Esophagus squamous epithelium (tissue), 5 donors: ENCODE data around the gene VASH2. TPM values are rescaled to one million over a fixed set of nuclear protein-coding genes. Genes with fewer than 3 reads are reported as not detected.
A peak's percentile ranks its signal among the peaks of the same experiment; 100 is the strongest.

Source experiments
- DNase-seq: peaks from one replicate; lab custom pipeline; 2025; lab: John Stamatoyannopoulos, UW
- H3K27ac ChIP-seq, 4 donors: fragments of 200-600 bp; sonication (generic); one replicate each; pipeline ENCODE4 v1.5.1; 2016 to 2019; ENCODE audit warnings: mild to moderate bottlenecking in 1 of 4
- H3K27me3 ChIP-seq, 4 donors: fragments of 200-600 bp; sonication (generic); 1 replicate in 3 of 4; 2 replicates in 1 of 4; pipeline versions ENCODE4 v1.5.1 to v1.6.0; 2017 to 2021; ENCODE audit warnings: antibody characterized with exemption in 1 of 4
- H3K36me3 ChIP-seq, 3 donors: fragments of 200-600 bp; sonication (generic); one replicate each; pipeline ENCODE4 v1.5.1; 2016 to 2019
- H3K4me1 ChIP-seq, 3 donors: fragments of 200-600 bp; sonication (generic); one replicate each; pipeline ENCODE4 v1.5.1; 2017 to 2019
- H3K4me3 ChIP-seq, 4 donors: fragments of 200-600 bp; sonication (generic); 1 replicate in 3 of 4; 2 replicates in 1 of 4; pipeline ENCODE4 v1.5.1; 2016 to 2019; ENCODE audit warnings: mild to moderate bottlenecking in 2 of 4, moderate library complexity in 1 of 4
- H3K9me3 ChIP-seq, 3 donors: fragments of 200-600 bp; sonication (generic); one replicate each; pipeline ENCODE4 v1.5.1; 2016 to 2019
- CTCF ChIP-seq, 6 experiments: fragments of 450-650 bp in 4 of 6; fragments of 200-600 bp in 2 of 6; sonication (generic) in 2 of 6; IDR thresholded peaks; one replicate each; pipeline ENCODE4 v1.5.1; 2016 to 2019; ENCODE audit warnings: antibody characterized with exemption in 6 of 6, mild to moderate bottlenecking in 4 of 6, moderate library complexity in 4 of 6
- POLR2A ChIP-seq, 4 donors: fragments of 450-650 bp; IDR thresholded peaks; one replicate each; pipeline ENCODE4 v1.6.1; 2017; ENCODE audit warnings: antibody characterized with exemption in 4 of 4, mild to moderate bottlenecking in 4 of 4, moderate library complexity in 3 of 4
- WGBS, 2 donors: methylation state at CpG; one replicate each; pipeline ENCODE4 v1.1.5; 2018; 5-methylcytosine and 5-hydroxymethylcytosine counted together
- intact Hi-C: fragments of 100-400 bp; cut with DNase I; formaldehyde crosslinking; loops from one replicate; pipeline ENCODE4 v1.15.0; 2022
- total RNA-seq, 4 donors: library from RNA; depleted of rRNA; stranded (reverse); fragments of >200 nt; gene quantifications; one replicate each; pipeline ENCODE4 v1.1.0, GENCODE V29; 2016
- donor health status: DM: yes; HTN: yes; CAD: no.

VASH2 gene
- total RNA-seq, 4 donors from 2014 or later = 0.27 to 3.4 (median 2.4) TPM

DNA sequence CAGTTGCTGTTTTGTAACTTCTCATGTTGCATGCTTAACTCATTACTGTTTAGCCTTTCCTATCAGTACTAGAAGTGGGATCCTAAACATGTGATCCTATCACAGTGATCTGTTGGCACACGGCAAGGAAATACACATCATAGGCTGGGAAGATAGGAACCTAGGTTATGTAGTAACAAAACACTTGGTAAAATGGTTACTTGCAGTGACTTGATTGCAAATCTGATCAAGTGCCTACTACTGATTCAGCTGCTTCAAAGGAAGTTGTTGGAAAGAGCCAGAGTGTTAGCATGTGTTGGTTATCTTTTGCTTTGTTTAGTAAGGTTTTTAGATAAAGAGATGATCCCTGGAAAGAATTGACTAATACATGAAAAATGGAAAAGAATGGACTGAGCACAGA is 8.9 kb upstream of the VASH2 start:
- TF ChIP-seq CTCF (IDR thresholded peaks at IDR 0.05) (no peak), POLR2A (IDR thresholded peaks at IDR 0.05) (no peak)
- intact Hi-C loops = no loop called here
- no peaks in the 10 kb centered on the region for H3K4me1 ChIP-seq
- no peak overlapping the region for H3K4me3 ChIP-seq
- H3K36me3 ChIP-seq = no peaks in the 10 kb centered on the region
- H3K27me3 ChIP-seq = no peaks in the 10 kb centered on the region
- no peaks in the 10 kb centered on the region for H3K9me3 ChIP-seq
- H3K27ac ChIP-seq = no peak overlapping the region
- 67 to 83% methylated on average over 1 of the region's 1 CpG for WGBS, 2 donors
- no peak for DNase-seq

DNA sequence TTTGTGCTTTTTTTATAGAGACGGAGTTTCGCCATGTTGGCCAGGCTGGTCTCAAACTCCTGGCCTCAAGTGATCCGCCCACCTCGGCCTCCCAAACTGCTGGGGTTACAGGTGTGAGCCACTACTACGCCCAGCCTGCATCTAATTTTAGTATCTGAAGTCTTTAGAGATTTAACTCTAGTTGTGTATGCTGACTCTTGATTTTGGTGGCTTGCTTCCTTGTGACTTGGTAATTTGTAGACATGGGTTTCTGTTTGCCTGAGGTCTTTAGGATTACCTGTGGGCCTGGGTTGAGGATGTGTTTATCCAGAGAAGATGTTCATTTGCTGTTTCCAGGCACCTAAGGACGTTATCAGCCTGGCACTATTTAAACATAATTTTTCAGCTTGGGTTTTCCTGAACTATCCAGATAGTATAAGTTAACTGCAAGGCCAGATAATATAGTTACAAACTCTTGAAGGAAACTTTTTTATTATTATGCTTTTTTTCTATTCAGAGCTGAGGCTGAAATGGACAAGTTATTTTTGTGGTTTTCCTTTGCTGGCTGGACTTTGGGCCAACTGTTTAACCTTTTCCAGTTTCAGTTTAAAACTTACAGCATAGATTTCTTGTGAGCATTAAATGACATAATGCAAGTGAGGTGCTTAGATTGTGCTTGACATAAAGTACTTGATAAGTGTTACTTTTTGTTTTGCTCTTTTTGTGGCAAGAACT is 7.5 kb upstream of the VASH2 start:
- H3K27me3 ChIP-seq = no peaks in the 10 kb centered on the region
- no peaks in the 10 kb centered on the region for H3K4me1 ChIP-seq
- intact Hi-C loops = no loop called here
- no peaks in the 10 kb centered on the region for H3K36me3 ChIP-seq
- H3K4me3 ChIP-seq = no peak overlapping the region
- no peak overlapping the region for H3K27ac ChIP-seq
- no peaks in the 10 kb centered on the region for H3K9me3 ChIP-seq
- 81 to 85% methylated on average over 6 of the region's 6 CpGs for WGBS, 2 donors
- TF ChIP-seq CTCF (IDR thresholded peaks at IDR 0.05) (no peak), POLR2A (IDR thresholded peaks at IDR 0.05) (no peak)
- no peak for DNase-seq

DNA sequence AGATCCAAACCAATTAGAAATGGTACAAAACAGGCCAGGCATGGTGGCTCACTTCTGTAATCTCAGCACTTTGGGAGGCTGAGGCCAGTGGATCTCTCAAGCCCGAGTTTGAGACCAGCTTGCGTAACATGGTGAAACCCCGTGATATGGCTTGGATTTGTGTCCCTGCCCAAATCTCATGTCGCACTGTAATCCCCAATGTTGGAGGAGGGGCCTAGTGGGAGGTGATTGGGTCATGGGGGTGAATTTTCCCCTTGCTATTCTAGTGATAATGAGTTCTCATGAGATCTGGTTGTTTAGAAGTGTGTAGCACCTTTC is 7.0 kb upstream of the VASH2 start:
- no peaks in the 10 kb centered on the region for H3K4me1 ChIP-seq
- H3K36me3 ChIP-seq = no peaks in the 10 kb centered on the region
- DNase-seq = no peak
- TF ChIP-seq POLR2A (IDR thresholded peaks at IDR 0.05) (no peak), CTCF (IDR thresholded peaks at IDR 0.05) (no peak)
- H3K4me3 ChIP-seq = no peak overlapping the region
- 84 to 92% methylated on average over 2 to 4 of the region's 4 CpGs for WGBS, 2 donors
- H3K9me3 ChIP-seq = no peaks in the 10 kb centered on the region
- H3K27ac ChIP-seq = no peak overlapping the region
- intact Hi-C loops = no loop called here
- H3K27me3 ChIP-seq = no peaks in the 10 kb centered on the region

DNA sequence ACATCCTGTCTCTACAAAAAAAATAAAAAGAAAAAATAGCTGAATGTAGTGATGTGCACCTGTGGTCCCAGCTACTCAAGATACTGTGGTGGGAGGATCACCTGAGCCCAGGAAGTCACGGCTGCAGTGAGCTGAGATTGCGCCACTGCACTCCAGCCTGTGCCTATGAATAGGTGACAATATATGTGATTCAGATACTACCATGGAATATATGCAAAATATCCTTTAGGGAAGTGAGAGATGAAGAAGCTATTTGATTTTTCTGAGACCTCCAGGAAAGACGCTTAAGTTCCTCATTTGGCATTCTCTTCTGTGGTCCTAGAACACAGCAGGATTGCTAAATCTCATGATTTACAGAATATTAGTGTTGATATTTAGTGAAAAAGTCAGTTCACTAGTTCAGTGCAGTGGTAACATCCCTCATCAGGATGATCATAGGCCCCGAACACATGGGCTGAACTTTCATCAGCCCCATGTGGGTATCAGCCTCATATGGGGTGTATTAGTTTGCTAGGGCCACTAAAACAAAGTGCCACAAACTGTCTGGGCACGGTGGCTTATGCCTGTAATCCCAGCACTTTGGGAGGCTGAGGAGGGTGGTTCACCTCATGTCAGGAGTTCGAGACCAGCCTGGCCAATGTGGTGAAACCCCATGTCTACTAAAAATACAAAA is 6.0 kb upstream of the VASH2 start:
- DNase-seq = no peak

More for the DNA sequence above, 6.0 kb upstream of the VASH2 start:
- Histone ChIP-seq H3K9me3 (no peaks in the 10 kb centered on the region), H3K27me3 (peaks cover 0 to 5% (median 0%) of the 10 kb centered on the region in 4 donors), H3K27ac (peak overlapping the region in 2 of 4 donors; percentile 12 to 21), H3K4me3 (no peak overlapping the region), H3K36me3 (no peaks in the 10 kb centered on the region), H3K4me1 (no peaks in the 10 kb centered on the region)
- intact Hi-C loops = no loop called here
- WGBS, 2 donors = 84 to 87% methylated on average over 3 to 6 of the region's 6 CpGs
- TF ChIP-seq CTCF (IDR thresholded peaks at IDR 0.05) = no peak
- no peak for TF ChIP-seq POLR2A (IDR thresholded peaks at IDR 0.05)
